ENCODE data around the gene RPS6KA1. TPM values are rescaled to one million over a fixed set of nuclear protein-coding genes. Genes with fewer than 3 reads are reported as not detected.
"Not testable (repeated sequence)": the region's sequence is repeated elsewhere in the genome, so short reads cannot be mapped to it uniquely, and the experiment has no call there.

Gene RPS6KA1
- total RNA-seq, 1 donor from 2014 or later: 25.3 TPM

DNA sequence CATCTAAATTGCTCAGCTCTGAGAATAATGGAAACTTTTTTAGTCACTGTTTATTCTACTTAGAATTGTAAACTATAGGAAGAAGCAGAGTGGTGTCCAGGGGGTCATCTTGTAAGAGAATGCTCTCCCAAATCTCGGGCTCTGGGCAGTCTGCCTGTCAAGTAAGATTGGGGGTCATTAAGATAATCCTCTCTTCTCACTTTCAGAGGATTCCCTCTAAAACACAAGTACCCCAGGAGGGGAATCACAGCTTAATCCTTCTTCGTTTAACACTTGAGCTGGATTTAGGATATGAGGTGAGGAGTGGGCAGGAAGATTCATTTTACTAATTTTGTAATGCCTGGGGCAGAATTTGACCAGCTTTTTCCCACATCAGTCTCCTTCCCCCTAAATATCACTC, 81.2 kb downstream of the RPS6KA1 start:
- Mint-ChIP-seq H3K27me3 (ENCODE audit: unreplicated experiment) (no peaks in the 10 kb centered on the region), H3K4me1 (ENCODE audit: unreplicated experiment) (peaks cover 5% of the 10 kb centered on the region), H3K9me3 (ENCODE audit: unreplicated experiment) (no peaks in the 10 kb centered on the region), H3K36me3 (ENCODE audit: low read depth, unreplicated experiment) (no peaks in the 10 kb centered on the region), H3K27ac (ENCODE audit: unreplicated experiment) (no peak overlapping the region), H3K4me3 (ENCODE audit: unreplicated experiment) (no peak overlapping the region)
- DNase-seq (ENCODE audit: low spot score): no peak
- TF ChIP-seq, protein P1, sequence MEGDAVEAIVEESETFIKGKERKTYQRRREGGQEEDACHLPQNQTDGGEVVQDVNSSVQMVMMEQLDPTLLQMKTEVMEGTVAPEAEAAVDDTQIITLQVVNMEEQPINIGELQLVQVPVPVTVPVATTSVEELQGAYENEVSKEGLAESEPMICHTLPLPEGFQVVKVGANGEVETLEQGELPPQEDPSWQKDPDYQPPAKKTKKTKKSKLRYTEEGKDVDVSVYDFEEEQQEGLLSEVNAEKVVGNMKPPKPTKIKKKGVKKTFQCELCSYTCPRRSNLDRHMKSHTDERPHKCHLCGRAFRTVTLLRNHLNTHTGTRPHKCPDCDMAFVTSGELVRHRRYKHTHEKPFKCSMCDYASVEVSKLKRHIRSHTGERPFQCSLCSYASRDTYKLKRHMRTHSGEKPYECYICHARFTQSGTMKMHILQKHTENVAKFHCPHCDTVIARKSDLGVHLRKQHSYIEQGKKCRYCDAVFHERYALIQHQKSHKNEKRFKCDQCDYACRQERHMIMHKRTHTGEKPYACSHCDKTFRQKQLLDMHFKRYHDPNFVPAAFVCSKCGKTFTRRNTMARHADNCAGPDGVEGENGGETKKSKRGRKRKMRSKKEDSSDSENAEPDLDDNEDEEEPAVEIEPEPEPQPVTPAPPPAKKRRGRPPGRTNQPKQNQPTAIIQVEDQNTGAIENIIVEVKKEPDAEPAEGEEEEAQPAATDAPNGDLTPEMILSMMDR (IDR thresholded peaks at IDR 0.05; ENCODE audit: unreplicated experiment): no peak

DNA sequence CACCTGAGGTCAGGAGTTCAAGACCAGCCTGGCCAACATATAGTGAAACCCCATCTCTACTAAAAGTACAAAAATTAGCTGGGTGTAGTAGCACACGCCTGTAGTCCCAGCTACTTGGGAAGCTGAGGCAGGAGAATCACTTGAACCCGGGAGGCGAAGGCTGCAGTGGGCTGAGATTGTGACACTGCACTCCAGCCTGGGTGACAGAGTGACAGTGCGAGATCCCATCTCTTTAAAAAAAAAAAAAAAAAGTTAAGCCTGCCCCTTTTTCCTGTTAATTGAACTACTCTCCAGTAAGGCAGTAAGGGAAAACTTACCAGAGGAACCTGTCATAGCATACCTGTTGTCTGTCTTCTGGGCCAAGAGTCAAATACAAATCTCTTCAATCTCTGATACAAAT, 83.1 kb downstream of the RPS6KA1 start:
- H3K27ac Mint-ChIP-seq (ENCODE audit: unreplicated experiment); H3K27me3 Mint-ChIP-seq (ENCODE audit: unreplicated experiment): not testable (repeated sequence)

DNA sequence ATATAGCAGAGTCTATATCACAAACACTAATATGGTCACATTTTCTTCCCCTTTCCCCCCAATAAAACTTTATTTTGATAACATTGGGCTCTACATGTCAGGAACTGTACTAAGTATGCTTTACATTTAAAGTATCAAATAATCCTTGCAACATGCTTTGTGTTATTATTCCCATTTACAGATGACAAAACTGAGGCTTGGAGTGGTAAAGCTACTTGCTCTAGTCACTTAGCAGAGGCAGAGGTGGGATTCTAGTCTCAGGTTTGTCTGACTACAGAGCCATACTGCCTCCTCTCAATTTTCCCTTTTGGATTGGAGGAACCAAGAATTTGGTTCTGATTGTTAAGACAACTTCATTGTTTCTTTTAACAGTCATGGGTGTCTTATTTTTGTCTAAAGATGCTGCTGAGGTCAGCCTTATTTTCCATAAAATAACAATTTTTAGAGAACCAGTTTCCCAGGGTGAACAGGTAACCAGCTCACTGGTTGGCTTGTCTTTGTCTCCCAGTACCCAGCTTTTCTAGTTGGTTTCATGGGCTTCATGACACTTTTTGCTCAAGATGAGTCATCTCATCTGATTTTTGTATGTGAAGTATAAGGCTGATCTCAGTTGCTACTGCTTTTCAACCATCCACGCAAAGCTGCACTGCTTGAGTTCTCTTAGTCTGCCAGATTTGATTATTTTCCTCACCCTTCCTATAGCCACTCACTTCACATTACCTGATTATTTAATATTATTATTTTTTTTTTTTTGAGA, 85.3 kb downstream of the RPS6KA1 start:
- peaks cover 16% of the 10 kb centered on the region for H3K4me1 Mint-ChIP-seq (ENCODE audit: unreplicated experiment)

More for the DNA sequence above, 83.1 kb downstream of the RPS6KA1 start:
- not testable (repeated sequence) for H3K9me3 Mint-ChIP-seq (ENCODE audit: unreplicated experiment); H3K36me3 Mint-ChIP-seq (ENCODE audit: low read depth, unreplicated experiment); H3K4me3 Mint-ChIP-seq (ENCODE audit: unreplicated experiment); DNase-seq (ENCODE audit: low spot score); H3K4me1 Mint-ChIP-seq (ENCODE audit: unreplicated experiment)

DNA sequence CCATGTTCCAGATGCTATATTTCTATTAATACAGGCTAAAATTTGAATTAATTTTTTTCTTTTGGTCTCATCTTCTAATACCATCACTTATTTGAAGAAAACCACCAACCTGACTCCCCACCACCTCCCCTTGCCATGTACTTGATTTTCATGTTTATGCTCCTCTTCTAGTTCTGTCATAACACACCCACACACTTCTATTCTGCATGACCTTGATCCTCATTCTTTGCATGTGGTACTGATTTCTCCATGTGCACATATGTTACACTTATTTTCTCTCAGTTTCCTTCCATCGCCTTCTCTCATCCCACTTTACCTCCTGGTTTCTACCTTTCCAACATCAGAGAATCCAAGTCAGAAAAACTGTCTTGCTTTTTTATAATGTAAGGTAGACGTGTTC, 87.3 kb downstream of the RPS6KA1 start:
- no peak for DNase-seq (ENCODE audit: low spot score)
- peak overlapping the region; percentile 17 for H3K27ac Mint-ChIP-seq (ENCODE audit: unreplicated experiment)
- no peak overlapping the region for H3K4me3 Mint-ChIP-seq (ENCODE audit: unreplicated experiment)
- H3K4me1 Mint-ChIP-seq (ENCODE audit: unreplicated experiment): peaks cover 27% of the 10 kb centered on the region
- H3K36me3 Mint-ChIP-seq (ENCODE audit: low read depth, unreplicated experiment): no peaks in the 10 kb centered on the region
- H3K27me3 Mint-ChIP-seq (ENCODE audit: unreplicated experiment): peaks cover 4% of the 10 kb centered on the region
- no peaks in the 10 kb centered on the region for H3K9me3 Mint-ChIP-seq (ENCODE audit: unreplicated experiment)
- TF ChIP-seq, protein P1 (IDR thresholded peaks at IDR 0.05; ENCODE audit: unreplicated experiment): no peak

More for the DNA sequence above, 85.3 kb downstream of the RPS6KA1 start:
- TF ChIP-seq, protein P1 (IDR thresholded peaks at IDR 0.05; ENCODE audit: unreplicated experiment): no peak
- Mint-ChIP-seq H3K36me3 (ENCODE audit: low read depth, unreplicated experiment) (no peaks in the 10 kb centered on the region), H3K9me3 (ENCODE audit: unreplicated experiment) (no peaks in the 10 kb centered on the region), H3K4me3 (ENCODE audit: unreplicated experiment) (no peak overlapping the region), H3K27ac (ENCODE audit: unreplicated experiment) (no peak overlapping the region), H3K27me3 (ENCODE audit: unreplicated experiment) (no peaks in the 10 kb centered on the region)
- no peak for DNase-seq (ENCODE audit: low spot score)

DNA sequence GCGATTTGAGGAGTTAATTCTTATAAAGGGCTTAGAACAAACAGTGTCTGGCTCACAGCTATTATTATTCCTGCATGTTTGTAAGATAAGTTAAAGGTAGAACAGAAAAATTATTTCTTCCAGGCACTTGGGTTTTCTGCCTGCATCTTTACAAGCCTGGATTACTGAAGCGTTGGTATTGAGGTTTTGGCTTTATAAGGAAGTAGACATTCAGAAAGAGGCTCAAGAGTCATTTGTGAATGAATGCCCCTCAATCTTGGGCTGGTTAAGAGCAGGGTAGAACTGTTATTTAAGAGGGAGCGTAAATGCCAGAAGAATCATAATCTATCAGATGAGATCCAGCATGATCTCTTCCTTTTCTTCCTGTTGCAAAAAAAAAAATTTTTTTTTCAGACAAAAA, 89.0 kb downstream of the RPS6KA1 start:
- Mint-ChIP-seq H3K27me3 (ENCODE audit: unreplicated experiment) (peaks cover 4% of the 10 kb centered on the region), H3K27ac (ENCODE audit: unreplicated experiment) (peak overlapping the region; percentile 59), H3K4me3 (ENCODE audit: unreplicated experiment) (no peak overlapping the region), H3K36me3 (ENCODE audit: low read depth, unreplicated experiment) (no peaks in the 10 kb centered on the region), H3K9me3 (ENCODE audit: unreplicated experiment) (no peaks in the 10 kb centered on the region), H3K4me1 (ENCODE audit: unreplicated experiment) (peaks cover 24% of the 10 kb centered on the region)
- TF ChIP-seq, protein P1 (IDR thresholded peaks at IDR 0.05; ENCODE audit: unreplicated experiment): no peak
- DNase-seq (ENCODE audit: low spot score): no peak

Small RNA genes lying within 50 kb of the gene (microRNA-seq; reads per million reads assigned to microRNA genes)
- 13.7 reads per million, percentile 63 among the genes with 10 or more reads in this experiment for gene MIR1976 (ENCODE audit: unreplicated experiment)

Other genes with a start within 250 kb of the RPS6KA1 start
- gene SH3BGRL3, start 249.7 kb upstream of the RPS6KA1 start, total RNA-seq (ENCODE audit: unreplicated experiment): 226 TPM
- gene UBXN11, start 223.1 kb upstream of the RPS6KA1 start, total RNA-seq (ENCODE audit: unreplicated experiment): 16.0 TPM
- 21.8 TPM for gene CD52, start 211.8 kb upstream of the RPS6KA1 start, total RNA-seq (ENCODE audit: unreplicated experiment)
- 1.4 TPM for gene CRYBG2, start 175.6 kb upstream of the RPS6KA1 start, total RNA-seq (ENCODE audit: unreplicated experiment)
- gene ZNF683, start 157.0 kb upstream of the RPS6KA1 start, total RNA-seq (ENCODE audit: unreplicated experiment): not detected
- gene LIN28A, start 118.9 kb upstream of the RPS6KA1 start, total RNA-seq (ENCODE audit: unreplicated experiment): 107 TPM
- gene DHDDS, start 97.4 kb upstream of the RPS6KA1 start, total RNA-seq (ENCODE audit: unreplicated experiment): 63.5 TPM
- 171 TPM for gene HMGN2, start 57.3 kb upstream of the RPS6KA1 start, total RNA-seq (ENCODE audit: unreplicated experiment)
- gene ARID1A, start 166.3 kb downstream of the RPS6KA1 start, total RNA-seq (ENCODE audit: unreplicated experiment): 115 TPM

Data from endothelial cell (in vitro differentiated cells).